AG10803 (cell line): ENCODE results near the gene AKT1S1.
"Not testable (repeated sequence)": the region's sequence is repeated elsewhere in the genome, so short reads cannot be mapped to it uniquely, and the experiment has no call there.

ENCODE experiments used
- DNase-seq: peaks from one replicate; pipeline ENCODE4 v3.0.0; 2010; ENCODE audit warnings: low read depth
- H3K4me3 ChIP-seq: 2 replicates; pipeline ENCODE4 v1.5.1; 2011; ENCODE audit warnings: mild to moderate bottlenecking, low read length, control low read depth
- TF ChIP-seq, protein P1 (sequence below): conservative IDR thresholded peaks from 2 replicates; pipeline ENCODE4 v1.5.1; 2011; ENCODE audit warnings: mild to moderate bottlenecking, low read length, control low read depth, inconsistent platforms

The AKT1S1 gene

DNA sequence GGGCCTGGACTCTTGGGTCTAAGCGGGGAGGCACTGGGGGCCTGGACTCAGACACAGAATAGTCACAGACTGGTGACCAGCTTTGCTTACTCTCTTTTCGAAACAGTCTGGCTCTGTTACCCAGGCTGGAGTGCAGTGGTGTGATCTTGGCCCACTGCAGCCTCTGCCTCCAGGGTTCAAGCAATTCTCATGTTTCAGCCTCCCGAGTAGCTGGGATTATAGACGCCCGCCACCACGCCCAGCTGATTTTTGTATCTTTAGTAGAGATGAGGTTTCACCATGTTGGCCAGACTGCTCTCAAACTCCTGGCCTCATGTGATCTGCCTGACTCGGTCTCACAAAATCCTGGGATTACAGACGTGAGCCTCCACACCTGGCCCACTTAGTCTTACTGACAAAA is 48.0 kb downstream of the AKT1S1 start:
- TF ChIP-seq, protein P1, sequence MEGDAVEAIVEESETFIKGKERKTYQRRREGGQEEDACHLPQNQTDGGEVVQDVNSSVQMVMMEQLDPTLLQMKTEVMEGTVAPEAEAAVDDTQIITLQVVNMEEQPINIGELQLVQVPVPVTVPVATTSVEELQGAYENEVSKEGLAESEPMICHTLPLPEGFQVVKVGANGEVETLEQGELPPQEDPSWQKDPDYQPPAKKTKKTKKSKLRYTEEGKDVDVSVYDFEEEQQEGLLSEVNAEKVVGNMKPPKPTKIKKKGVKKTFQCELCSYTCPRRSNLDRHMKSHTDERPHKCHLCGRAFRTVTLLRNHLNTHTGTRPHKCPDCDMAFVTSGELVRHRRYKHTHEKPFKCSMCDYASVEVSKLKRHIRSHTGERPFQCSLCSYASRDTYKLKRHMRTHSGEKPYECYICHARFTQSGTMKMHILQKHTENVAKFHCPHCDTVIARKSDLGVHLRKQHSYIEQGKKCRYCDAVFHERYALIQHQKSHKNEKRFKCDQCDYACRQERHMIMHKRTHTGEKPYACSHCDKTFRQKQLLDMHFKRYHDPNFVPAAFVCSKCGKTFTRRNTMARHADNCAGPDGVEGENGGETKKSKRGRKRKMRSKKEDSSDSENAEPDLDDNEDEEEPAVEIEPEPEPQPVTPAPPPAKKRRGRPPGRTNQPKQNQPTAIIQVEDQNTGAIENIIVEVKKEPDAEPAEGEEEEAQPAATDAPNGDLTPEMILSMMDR: no peak
- no peak overlapping the region for H3K4me3 ChIP-seq
- no peak for DNase-seq

DNA sequence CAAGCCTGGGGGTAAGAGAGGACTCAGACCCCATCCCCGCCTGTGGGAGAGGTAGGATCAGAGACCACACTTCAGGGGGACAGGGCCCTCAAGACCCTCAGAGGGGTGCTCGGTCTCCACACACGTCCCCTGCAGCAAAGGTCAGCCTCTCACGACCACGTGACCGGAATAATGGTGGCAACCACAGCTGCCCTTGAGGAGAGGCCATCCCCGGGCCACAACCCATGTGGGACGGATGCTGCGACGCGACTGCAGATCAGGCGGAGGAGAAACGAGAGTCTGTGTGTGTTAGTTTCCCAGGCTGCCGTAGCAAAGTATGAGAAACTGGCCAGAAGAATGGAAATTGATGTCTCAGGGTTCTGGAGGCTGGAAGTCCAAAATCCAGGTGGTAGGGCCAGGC is 50.1 kb downstream of the AKT1S1 start:
- H3K4me3 ChIP-seq: no peak overlapping the region
- DNase-seq: no peak
- TF ChIP-seq, protein P1: no peak

GRCh38 chr19:49824662-49825061 is 52.5 kb downstream of the AKT1S1 start:
- TF ChIP-seq, protein P1: no peak
- DNase-seq: no peak
- H3K4me3 ChIP-seq: no peak overlapping the region

DNA sequence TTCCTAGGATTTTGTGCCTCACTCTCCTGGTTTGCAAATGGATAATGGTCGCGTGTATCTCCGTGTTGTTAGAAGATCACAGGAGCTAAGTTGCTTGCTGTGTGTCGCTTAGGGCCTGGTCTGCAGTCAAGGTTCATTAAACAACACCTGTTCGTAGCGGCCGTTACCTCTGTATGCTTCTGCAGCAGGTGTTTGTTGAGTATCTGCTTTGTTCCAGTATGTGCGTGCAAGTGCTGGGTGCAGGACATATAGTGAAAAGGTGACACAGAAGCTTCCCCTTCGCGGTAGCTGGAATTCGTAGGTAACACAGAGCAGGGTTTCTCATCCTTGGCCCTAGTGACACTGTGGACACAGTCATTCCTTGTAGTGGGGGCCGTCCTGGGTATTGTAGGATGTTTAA is 53.7 kb downstream of the AKT1S1 start:
- TF ChIP-seq, protein P1: no peak
- DNase-seq: no peak
- no peak overlapping the region for H3K4me3 ChIP-seq

DNA sequence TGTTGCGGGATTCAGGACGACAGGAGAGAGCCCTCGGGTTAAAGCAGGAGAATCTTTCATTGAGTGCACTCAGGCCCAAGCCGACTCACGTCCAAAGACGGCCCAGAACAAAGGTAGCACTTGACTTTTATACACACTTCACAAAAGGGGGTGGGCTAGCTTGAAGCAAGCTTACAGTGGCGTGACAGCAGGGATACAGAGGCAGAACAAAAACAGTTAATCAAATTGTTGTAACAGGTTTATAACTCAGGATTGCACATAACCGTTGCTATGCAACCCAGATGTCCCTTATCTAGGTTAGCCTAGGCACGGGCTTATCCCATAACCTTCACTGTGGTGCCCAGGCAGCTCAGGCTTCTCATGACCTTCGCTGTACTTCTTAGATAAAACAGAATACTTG is 57.0 kb downstream of the AKT1S1 start:
- TF ChIP-seq, protein P1: no peak
- no peak overlapping the region for H3K4me3 ChIP-seq
- no peak for DNase-seq

DNA sequence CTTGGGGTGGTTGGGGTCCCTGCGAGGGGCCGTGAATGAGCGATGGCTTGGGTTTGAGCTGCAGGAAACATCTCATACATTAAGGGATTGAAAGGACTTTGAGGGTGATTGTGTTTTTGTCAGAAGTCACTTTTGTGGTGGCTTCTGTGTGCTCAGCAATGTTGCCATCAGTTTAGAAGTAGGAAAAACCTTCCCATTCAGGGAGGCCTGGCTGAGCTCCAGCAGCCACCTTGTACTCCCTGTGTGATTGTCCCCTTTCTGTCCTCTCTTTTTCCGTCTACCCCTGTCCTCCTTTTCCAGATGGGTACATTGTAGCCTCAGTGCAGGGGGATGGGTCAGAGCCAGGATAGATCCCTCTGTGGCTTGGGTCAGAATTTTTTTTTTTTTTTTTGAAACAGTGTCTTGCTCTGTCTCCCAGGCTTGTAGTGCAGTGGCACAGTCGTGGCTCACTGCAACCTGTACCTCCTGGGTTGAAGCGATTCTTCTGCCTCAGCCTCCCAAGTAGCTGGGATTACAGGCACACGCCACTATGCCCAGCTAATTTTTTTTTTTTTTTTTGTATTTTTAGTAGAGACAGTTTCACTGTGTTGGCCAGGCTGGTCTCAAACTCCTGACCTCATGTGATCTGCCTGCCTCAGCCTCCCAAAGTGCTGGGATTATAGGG is 57.6 kb downstream of the AKT1S1 start:
- H3K4me3 ChIP-seq: peak overlapping the region; percentile 99
- not testable (repeated sequence) for DNase-seq
